Panc1 (cell line): ENCODE results near the gene SLC23A3. TPM values are rescaled to one million over a fixed set of nuclear protein-coding genes. Genes with fewer than 3 reads are reported as not detected.

ENCODE experiments used
- ATAC-seq: fragments of 200-7000 bp; cut with Tn5 transposase; 2 replicates; pipeline ENCODE4 v1.9.1; 2020; ENCODE audit warnings: mild to moderate bottlenecking, moderate library complexity
- BruUV-seq: library from RNA; stranded (reverse); fragments of 400-500 nt; replicated peaks from 2 replicates; lab custom pipeline; 2021; lab: Mats Ljungman, UMichigan
- CTCF ChIA-PET: fragments of 300-600 bp; sonication (Branson Sonifier 250); formaldehyde crosslinking; loops from one replicate; lab custom pipeline; 2022; ENCODE audit warnings: antibody characterized with exemption; lab: Charles Lee
- POLR2A ChIA-PET: fragments of 300-600 bp; sonication (Branson Sonifier 250); formaldehyde crosslinking; loops from one replicate; lab custom pipeline; 2022; ENCODE audit warnings: antibody characterized with exemption; lab: Charles Lee
- DNase-seq: peaks from one replicate; pipeline ENCODE4 v3.0.0-alpha.2; 2010; ENCODE audit warnings: low read depth, low spot score
- H3K27ac ChIP-seq: 2 replicates; pipeline ENCODE4 v1.5.1; 2011; ENCODE audit warnings: mild to moderate bottlenecking, low read length, inconsistent platforms
- H3K27me3 ChIP-seq: fragments of 200-500 bp; sonication (Bioruptor generic); 2 replicates; pipeline ENCODE4 v1.6.0; 2014; ENCODE audit warnings: low read length, inconsistent platforms; ENCODE audit not compliant: control insufficient read depth, insufficient read depth
- H3K36me3 ChIP-seq: fragments of 200-500 bp; sonication (Bioruptor generic); 2 replicates; pipeline ENCODE4 v1.5.1; 2014; ENCODE audit warnings: inconsistent platforms, mild to moderate bottlenecking, low read length, moderate library complexity; ENCODE audit not compliant: control insufficient read depth, insufficient read depth
- H3K4me1 ChIP-seq: 2 replicates; pipeline ENCODE4 v1.5.1; 2011; ENCODE audit warnings: inconsistent platforms, mild to moderate bottlenecking, low read length, moderate library complexity; ENCODE audit not compliant: control insufficient read depth, insufficient read depth
- H3K4me3 ChIP-seq, 2 experiments: 2 replicates each; pipeline ENCODE4 v1.5.1; 2011 to 2012; ENCODE audit warnings: low read depth in 2 of 2, low read length in 2 of 2, mild to moderate bottlenecking in 2 of 2, inconsistent platforms in 1 of 2, moderate library complexity in 1 of 2
- H3K9me3 ChIP-seq: fragments of 200-500 bp; sonication (Bioruptor generic); 2 replicates; pipeline ENCODE4 v1.5.1; 2014; ENCODE audit warnings: low read depth, mild to moderate bottlenecking, inconsistent platforms, low read length, moderate library complexity; ENCODE audit not compliant: control insufficient read depth, insufficient read depth
- CTCF ChIP-seq: fragments of 450-650 bp; IDR thresholded peaks from 2 replicates; pipeline ENCODE4 v1.5.1; 2017; ENCODE audit warnings: mild to moderate bottlenecking
- POLR2AphosphoS5 ChIP-seq: IDR thresholded peaks from 2 replicates; pipeline ENCODE4 v1.6.1; 2012; ENCODE audit warnings: mild to moderate bottlenecking, low read depth, low read length, moderate library complexity
- REST ChIP-seq, 2 experiments: IDR thresholded peaks; 2 replicates each; pipeline ENCODE4 v1.6.1; 2011 to 2012; ENCODE audit warnings: low read depth in 2 of 2, control low read depth in 1 of 2, low read length in 1 of 2, mild to moderate bottlenecking in 1 of 2, moderate library complexity in 1 of 2; ENCODE audit not compliant: insufficient read depth in 1 of 2
- SIN3A ChIP-seq: IDR thresholded peaks from 2 replicates; pipeline ENCODE4 v1.6.1; 2012; ENCODE audit warnings: low read depth, mild to moderate bottlenecking, low read length, moderate library complexity, borderline replicate concordance; ENCODE audit not compliant: insufficient read depth
- TCF7L2 ChIP-seq: IDR thresholded peaks from 2 replicates; pipeline ENCODE4 v1.6.1; 2011; ENCODE audit warnings: mild to moderate bottlenecking, low read depth, low read length, inconsistent platforms
- in situ Hi-C: cut with HindIII; loops from 2 replicates; pipeline ENCODE4 v1.10.0; 2016; ENCODE audit warnings: low sequenced_read_pairs, low pct_unique_long_range_greater_than_20kb
- intact Hi-C: fragments of 100-400 bp; cut with micrococcal nuclease; formaldehyde crosslinking; loops from one replicate; pipeline ENCODE4 v1.10.0; 2022; ENCODE audit not compliant: unreplicated experiment
- total RNA-seq: library from RNA; stranded (reverse); gene quantifications from one replicate; pipeline ENCODE4 v1.2.1, GENCODE V29; 2021; ENCODE audit not compliant: unreplicated experiment

SLC23A3 gene
- total RNA-seq, 1 experiment from 2014 or later: 3.3 TPM

GRCh38 chr2:219149667-219150066 is 20.2 kb downstream of the SLC23A3 start:
- ATAC-seq: no peak
- ChIA-PET CTCF (no interaction called here), POLR2A (no interaction called here)
- Histone ChIP-seq H3K27me3 (no peaks in the 10 kb centered on the region), H3K36me3 (no peaks in the 10 kb centered on the region; the same call in 1 of the 2 replicates), H3K9me3 (no peaks in the 10 kb centered on the region), H3K27ac (no peak overlapping the region), H3K4me1 (no peaks in the 10 kb centered on the region), H3K4me3 (no peak overlapping the region)
- no TSS peak for BruUV-seq
- intact Hi-C loops: loop anchor here (10.0 kb wide), 3 partner anchors 125 to 295 kb away; partner anchors contain the start of genes CRYBA2 and WNT6
- in situ Hi-C loops: no loop called here
- no peak for TF ChIP-seq CTCF
- TF ChIP-seq POLR2AphosphoS5: no peak
- no peak for TF ChIP-seq SIN3A
- TF ChIP-seq REST (IDR thresholded peaks at IDR 0.05; ENCODE audit: insufficient read depth in 1 of 2, low read depth in 2 of 2, low read length in 1 of 2): no peak
- TF ChIP-seq TCF7L2: no peak
- DNase-seq: no peak

- in situ Hi-C loops (no loop called here), intact Hi-C loops (no loop called here)
Observed at GRCh38 chr2:219142329-219142728, 27.5 kb downstream of the SLC23A3 start.

More at GRCh38 chr2:219142329-219142728, 27.5 kb downstream of the SLC23A3 start:
- no peaks in the 10 kb centered on the region for H3K9me3 ChIP-seq
- no peaks in the 10 kb centered on the region for H3K4me1 ChIP-seq
- ChIA-PET POLR2A (no interaction called here), CTCF (no interaction called here)
- H3K27me3 ChIP-seq: no peaks in the 10 kb centered on the region
- TF ChIP-seq POLR2AphosphoS5 (no peak), REST (IDR thresholded peaks at IDR 0.05; ENCODE audit: insufficient read depth in 1 of 2, low read depth in 2 of 2, low read length in 1 of 2) (no peak), SIN3A (no peak), CTCF (no peak), TCF7L2 (no peak)
- no peak for DNase-seq
- H3K36me3 ChIP-seq: 0 out of 2 replicates have a peak, but pooled peaks cover 2% of the 10 kb centered on the region
- H3K4me3 ChIP-seq: no peak overlapping the region
- no peak overlapping the region for H3K27ac ChIP-seq
- BruUV-seq: no TSS peak
- peak; percentile 34; the same call in 1 of the 2 replicates for ATAC-seq
